ENCODE results near the gene CAPN3.

DNA sequence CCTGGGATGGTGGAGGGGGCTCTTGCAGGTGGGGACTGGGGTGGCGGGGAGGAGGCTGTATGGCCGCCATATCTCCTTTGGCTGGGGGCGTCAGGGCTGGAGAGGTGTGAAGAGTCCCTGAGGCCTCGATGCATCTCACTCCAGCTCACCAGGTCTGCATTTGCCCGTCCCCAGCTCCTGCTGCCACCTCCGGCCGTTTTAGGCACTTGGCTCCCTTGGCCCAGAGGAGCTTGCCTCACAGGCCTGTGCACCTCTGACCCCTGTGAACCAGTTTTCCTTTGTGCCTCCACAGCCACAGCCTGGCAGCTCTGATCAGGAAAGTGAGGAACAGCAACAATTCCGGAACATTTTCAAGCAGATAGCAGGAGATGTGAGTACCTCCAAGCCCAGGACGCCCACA, 49.7 kb downstream of the CAPN3 start:
- TF ChIP-seq CTCF (IDR thresholded peaks at IDR 0.05; ENCODE audit: low read depth, low read length) = no peak
- TF ChIP-seq EZH2phosphoT487 (IDR thresholded peaks at IDR 0.05; ENCODE audit: low read depth) = no peak
